D341Med (cell line): ENCODE measurements around the gene GNS.
"Not testable (repeated sequence)": the region's sequence is repeated elsewhere in the genome, so short reads cannot be mapped to it uniquely, and the experiment has no call there.

ENCODE experiments used
- DNase-seq: peaks from one replicate; pipeline ENCODE4 v3.0.0; 2012; ENCODE audit warnings: low spot score

Gene GNS

GRCh38 chr12:64779354-64779974, 20.3 kb upstream of the GNS start:
- DNase-seq: no peak

DNA sequence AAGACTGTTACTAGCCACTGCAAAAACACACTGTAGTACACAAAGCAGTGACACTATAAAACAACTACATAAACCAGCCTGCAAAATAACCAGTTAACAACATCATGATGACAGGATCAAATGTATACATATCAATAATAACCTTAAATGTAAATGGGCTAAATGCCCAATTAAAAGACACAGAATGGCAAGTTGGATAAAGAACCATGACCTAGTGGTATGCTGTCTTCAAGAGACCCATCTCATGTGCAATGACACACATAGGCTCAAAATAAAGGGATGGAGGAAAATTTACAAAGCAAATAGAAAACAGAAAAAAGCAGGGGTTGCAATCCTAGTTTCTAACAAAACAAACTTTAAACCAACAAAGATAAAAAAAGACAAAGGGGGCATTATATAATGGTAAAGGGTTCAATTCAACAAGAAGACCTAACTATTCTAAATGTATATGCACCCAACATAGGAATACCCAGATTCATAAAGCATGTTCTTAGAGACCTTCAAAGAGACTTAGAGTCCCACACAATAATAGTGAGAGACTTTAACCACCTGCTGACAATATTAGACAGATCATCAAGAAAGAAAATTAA, 16.0 kb upstream of the GNS start:
- not testable (repeated sequence) for DNase-seq

DNA sequence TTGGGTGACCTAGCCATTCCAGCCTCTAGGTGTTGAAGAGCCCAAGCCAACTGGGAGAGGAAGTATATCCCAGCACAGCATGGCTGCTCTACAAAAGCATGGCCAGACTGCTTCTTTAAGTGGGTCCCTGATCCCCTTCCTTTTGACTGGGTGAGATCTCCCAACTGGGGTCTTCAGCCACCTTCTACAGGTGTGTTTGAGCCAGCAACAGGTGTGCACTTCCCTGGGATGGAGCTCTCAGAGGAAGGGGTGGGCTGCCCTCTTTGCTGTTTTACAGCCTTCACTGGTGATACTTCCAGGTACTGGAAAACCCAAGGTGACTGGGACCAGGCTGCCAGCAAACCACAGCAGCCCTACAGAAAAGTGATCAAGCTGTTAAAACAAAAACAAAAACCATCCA, 14.2 kb upstream of the GNS start:
- no peak for DNase-seq

GRCh38 chr12:64767495-64767894, 8.3 kb upstream of the GNS start:
- no peak for DNase-seq

GRCh38 chr12:64760808-64761573, 1.8 kb upstream of the GNS start:
- no peak for DNase-seq

- no peak for DNase-seq
Measured at GRCh38 chr12:64757771-64758170, 1.4 kb downstream of the GNS start.

GRCh38 chr12:64756376-64756775, 2.8 kb downstream of the GNS start:
- no peak for DNase-seq

DNA sequence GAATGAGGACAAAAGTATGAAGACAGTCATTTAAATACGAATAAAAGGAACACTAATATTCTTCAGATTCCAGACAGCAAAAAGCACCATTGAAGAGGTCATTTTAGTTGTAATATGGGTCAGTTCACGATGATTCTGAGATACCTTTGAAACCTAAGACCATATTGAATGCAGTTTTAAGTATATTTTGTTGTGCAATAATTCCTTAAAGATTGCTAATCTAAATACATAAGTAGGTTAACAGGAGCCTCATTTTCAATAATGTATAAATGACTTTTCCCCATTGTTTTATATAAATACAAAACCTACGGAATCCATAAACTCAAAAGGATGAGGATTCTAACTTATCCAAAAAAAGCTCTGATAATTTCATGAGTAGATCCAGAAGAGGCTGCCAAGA, 5.8 kb downstream of the GNS start:
- DNase-seq: no peak

DNA sequence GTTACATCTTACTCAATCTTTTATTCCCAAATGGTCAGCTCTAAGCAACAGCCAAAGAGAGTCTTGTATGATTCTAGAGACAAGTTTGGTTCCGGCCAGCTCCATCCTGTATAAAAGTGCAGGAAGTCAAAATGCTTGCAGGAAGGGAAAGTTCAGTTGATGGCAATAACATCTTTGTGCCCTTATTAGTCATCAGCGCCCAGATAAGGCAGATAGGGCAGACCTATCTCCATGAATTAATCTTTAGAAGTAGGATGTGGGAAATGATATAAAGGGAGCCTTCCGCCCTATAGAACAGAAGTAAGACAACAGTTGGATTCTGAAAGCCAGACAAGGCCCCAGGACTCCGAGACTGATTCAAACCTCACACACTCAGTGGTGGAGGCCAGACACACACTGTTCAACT, 6.4 kb downstream of the GNS start:
- DNase-seq: no peak

DNA sequence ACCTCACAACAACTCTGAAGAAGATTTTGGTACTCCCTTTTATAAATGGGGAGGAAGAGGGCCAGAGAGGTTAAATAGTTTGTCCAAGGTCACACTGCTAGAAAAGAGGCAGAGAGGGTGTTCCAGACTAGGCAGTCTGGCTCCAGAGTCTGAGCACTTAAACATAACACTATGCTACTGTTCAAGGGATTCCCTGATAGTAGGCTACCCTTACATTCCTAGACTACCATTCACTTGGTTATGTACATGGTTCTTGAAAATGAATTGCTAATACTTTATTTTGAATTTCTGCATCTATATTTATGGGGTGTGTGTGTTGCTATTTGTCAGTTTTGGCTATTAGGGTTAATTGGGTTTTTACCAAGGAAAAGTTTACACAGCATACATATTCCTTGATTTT, 7.2 kb downstream of the GNS start:
- no peak for DNase-seq

DNA sequence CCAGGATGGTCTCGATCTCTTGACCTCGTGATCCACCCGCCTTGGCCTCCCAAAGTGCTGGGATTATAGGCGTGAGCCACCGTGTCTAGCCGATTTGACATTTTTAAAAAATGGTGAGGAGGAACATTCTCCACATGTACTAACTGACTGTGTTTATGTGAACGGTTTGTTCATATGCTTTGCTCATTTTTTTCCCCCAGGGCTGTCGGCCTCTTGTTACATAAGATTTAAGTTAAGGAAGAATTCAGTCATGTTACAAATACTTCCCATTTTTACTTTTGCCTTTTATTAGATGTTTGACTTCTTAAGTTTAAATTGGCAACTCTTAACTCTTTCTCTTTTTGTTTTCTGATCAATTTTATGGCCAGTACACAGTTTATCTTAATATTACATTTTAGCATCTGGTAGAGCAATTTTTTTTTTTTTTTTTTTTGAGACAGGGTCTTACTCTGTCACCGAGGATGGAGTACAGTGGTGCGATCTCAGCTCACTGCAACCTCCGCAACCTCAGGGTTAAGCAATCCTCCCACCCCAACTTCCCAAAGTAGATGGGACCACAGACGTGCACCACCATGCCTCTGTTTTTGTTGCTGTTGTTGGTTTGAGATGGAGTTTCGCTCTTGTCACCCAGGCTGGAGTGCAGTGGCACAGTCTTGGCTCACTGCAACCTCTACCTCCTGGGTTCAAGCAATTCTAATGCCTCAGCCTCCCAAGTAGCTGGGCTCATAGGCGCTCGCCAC, 9.6 kb downstream of the GNS start:
- no peak for DNase-seq

DNA sequence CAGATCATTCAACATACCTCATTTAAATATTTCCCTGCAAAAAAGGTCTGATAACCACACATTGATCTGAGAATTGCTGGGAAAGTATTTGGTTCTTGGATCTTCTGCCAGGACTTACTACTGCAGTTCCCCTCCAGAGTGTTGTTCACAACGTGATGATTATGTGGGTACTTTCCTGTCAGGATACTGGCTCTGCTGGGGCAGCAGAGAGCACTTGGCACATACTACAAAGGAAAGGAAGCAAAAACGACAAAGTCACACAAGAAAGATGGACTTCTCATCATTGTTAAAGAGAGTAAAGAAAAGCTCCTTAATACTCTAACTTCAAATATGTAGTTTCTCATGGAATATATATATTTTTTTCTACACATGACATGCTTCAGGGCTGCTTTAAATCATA, 11.5 kb downstream of the GNS start:
- DNase-seq: no peak

GRCh38 chr12:64746663-64747062, 12.5 kb downstream of the GNS start:
- DNase-seq: no peak

GRCh38 chr12:64745980-64746379, 13.2 kb downstream of the GNS start:
- no peak for DNase-seq

GRCh38 chr12:64745259-64745807, 13.9 kb downstream of the GNS start:
- no peak for DNase-seq

GRCh38 chr12:64744422-64745258, 14.6 kb downstream of the GNS start:
- DNase-seq: no peak

DNA sequence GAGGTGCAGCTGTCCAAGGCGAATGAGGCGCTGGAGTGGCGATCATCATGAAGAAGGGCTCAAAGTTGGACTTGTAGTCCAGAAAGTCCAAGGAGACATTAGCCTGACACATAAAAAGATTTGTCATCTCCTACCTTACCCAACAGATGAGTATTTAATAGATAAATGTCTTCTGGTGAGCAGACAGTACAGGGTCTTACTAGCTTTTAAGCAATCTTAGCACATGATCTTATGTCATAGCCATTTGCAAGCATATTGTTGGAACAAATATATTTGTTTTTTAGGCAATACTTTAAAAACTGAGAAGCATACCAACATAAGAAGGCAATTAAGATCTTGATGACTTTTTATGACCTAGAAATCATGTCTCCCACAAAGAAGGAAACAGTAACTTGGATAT, 16.0 kb downstream of the GNS start:
- DNase-seq: no peak

- DNase-seq: no peak
Measured at GRCh38 chr12:64742416-64742815, 16.8 kb downstream of the GNS start.

DNA sequence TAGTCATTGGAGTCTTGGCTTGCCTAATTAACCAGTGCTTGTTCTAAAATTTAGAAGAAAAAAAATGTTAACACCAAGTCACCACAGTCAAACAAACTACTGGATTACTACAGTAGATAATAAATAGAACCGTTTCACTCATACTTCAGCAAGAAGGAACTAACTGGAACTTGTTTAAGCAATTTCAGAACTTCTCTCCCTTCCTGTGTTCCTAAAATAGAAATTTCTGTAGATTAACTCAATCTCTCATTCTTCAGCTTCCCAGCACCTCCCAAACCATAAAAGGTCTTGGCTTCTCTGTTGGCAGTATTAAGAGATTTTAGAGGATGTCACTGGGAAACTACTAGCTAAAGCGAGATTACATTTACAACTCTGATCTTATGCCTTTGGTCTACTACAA, 18.6 kb downstream of the GNS start:
- no peak for DNase-seq

DNA sequence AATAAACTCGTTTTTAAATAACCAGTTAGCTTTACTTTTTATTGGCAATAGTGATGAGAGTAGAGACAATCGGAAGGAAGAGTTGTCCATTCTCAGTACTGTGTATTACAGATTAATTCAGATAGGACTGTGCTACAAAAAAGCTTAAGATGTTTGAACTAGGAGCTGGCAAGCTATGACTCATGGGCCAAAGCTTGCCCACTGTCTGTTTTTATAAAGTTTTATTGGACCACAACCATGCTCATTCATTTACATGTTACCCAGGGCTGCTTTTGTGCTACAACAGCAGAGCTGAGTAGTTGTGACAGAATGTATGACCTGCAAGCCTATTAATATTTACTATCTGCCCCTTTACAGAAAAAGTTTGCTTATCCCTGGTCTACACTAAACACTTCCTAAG, 19.4 kb downstream of the GNS start:
- no peak for DNase-seq

DNA sequence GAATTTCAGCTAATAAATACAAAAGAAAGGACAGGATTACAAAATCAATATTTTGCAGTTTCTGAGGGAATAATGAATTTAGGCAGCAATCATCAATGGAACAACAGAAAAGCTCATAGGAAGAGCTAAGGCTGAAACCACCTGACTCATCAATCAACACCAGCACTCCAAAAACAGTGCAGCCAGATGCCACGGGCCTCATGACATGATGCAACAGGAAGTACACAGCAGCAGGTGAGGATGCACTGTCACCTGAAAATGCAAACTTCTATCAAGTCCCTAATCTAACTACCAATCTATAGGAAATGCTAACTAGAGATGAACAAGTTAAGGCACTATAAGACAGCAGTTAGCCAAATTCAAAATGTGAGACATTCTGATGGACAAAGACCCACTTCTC, 21.7 kb downstream of the GNS start:
- DNase-seq: no peak

DNA sequence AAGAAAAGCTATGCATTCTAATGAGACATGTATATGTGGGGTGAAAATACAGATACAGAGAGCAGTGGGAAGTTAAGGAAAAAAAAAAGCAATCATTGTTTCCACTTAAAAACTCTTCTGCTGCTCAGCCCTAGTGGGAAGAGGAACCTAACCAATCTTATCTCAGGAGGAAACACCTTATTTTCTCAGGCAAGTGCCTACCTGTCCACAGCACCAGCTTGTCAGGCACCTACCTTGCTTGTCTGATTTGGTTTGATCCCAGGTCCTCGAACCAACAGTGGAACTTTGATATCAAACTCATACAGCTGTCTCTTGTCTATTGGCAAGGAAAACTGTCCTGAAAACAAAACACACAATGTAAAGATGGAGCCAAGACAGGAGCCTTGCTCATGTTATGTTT, 22.4 kb downstream of the GNS start:
- no peak for DNase-seq
